HEK293 (cell line): ENCODE measurements around the gene ELAVL3.

Experiments used
- HOXA7 ChIP-seq: sonication (generic); formaldehyde crosslinking; IDR thresholded peaks from 2 replicates; pipeline ENCODE4 v1.8.1; 2022; ENCODE audit warnings: missing genetic modification reagents, borderline replicate concordance
- IKZF3 ChIP-seq: fragments of 450-650 bp; IDR thresholded peaks from 2 replicates; pipeline ENCODE4 v1.5.0; 2018; ENCODE audit warnings: missing biosample characterization, mild to moderate bottlenecking, missing genetic modification characterization, moderate library complexity
- KLF16 ChIP-seq: fragments of 450-650 bp; formaldehyde crosslinking; IDR thresholded peaks from 2 replicates; pipeline ENCODE4 v1.5.1; 2017; ENCODE audit warnings: missing biosample characterization, missing genetic modification characterization
- KLF17 ChIP-seq: fragments of 450-650 bp; formaldehyde crosslinking; IDR thresholded peaks from 2 replicates; pipeline ENCODE4 v1.5.1; 2016; ENCODE audit warnings: missing biosample characterization, missing genetic modification characterization
- KLF9 ChIP-seq: fragments of 450-650 bp; formaldehyde crosslinking; IDR thresholded peaks from 2 replicates; pipeline ENCODE4 v1.5.1; 2016; ENCODE audit warnings: missing biosample characterization, missing genetic modification characterization, low read depth
- MEIS1 ChIP-seq: sonication (generic); formaldehyde crosslinking; IDR thresholded peaks from 2 replicates; pipeline ENCODE4 v1.8.1; 2022; ENCODE audit warnings: missing genetic modification reagents, mild to moderate bottlenecking, borderline replicate concordance
- RBAK ChIP-seq: fragments of 450-650 bp; formaldehyde crosslinking; IDR thresholded peaks from 2 replicates; pipeline ENCODE4 v1.5.1; 2016; ENCODE audit warnings: missing biosample characterization, missing genetic modification characterization
- REPIN1 ChIP-seq: fragments of 450-650 bp; formaldehyde crosslinking; IDR thresholded peaks from 2 replicates; pipeline ENCODE4 v1.5.1; 2017; ENCODE audit warnings: missing biosample characterization, missing genetic modification characterization, low read depth
- REST ChIP-seq: fragments of 450-650 bp; formaldehyde crosslinking; IDR thresholded peaks from 2 replicates; pipeline ENCODE4 v1.5.1; 2016; ENCODE audit warnings: missing biosample characterization, missing genetic modification characterization
- SCRT2 ChIP-seq: fragments of 450-650 bp; formaldehyde crosslinking; IDR thresholded peaks from 2 replicates; pipeline ENCODE4 v1.5.1; 2016; ENCODE audit warnings: missing biosample characterization, missing genetic modification characterization
- YY2 ChIP-seq: fragments of 450-650 bp; formaldehyde crosslinking; IDR thresholded peaks from 2 replicates; pipeline ENCODE4 v1.5.1; 2016; ENCODE audit warnings: missing biosample characterization, missing genetic modification characterization
- ZBTB20 ChIP-seq: fragments of 450-650 bp; formaldehyde crosslinking; IDR thresholded peaks from 2 replicates; pipeline ENCODE4 v1.5.1; 2016; ENCODE audit warnings: missing biosample characterization, missing genetic modification characterization
- ZEB2 ChIP-seq: fragments of 450-650 bp; formaldehyde crosslinking; IDR thresholded peaks from 2 replicates; pipeline ENCODE4 v1.5.1; 2016; ENCODE audit warnings: missing biosample characterization, missing genetic modification characterization
- ZFP69B ChIP-seq: fragments of 450-650 bp; formaldehyde crosslinking; IDR thresholded peaks from 2 replicates; pipeline ENCODE4 v1.5.1; 2016; ENCODE audit warnings: missing biosample characterization, missing genetic modification characterization
- ZNF121 ChIP-seq: fragments of 450-650 bp; formaldehyde crosslinking; IDR thresholded peaks from 2 replicates; pipeline ENCODE4 v1.5.1; 2016; ENCODE audit warnings: missing biosample characterization, missing genetic modification characterization
- ZNF174 ChIP-seq: fragments of 450-650 bp; formaldehyde crosslinking; IDR thresholded peaks from 2 replicates; pipeline ENCODE4 v1.5.0; 2017; ENCODE audit warnings: missing biosample characterization, mild to moderate bottlenecking, missing genetic modification characterization
- ZNF19 ChIP-seq: fragments of 450-650 bp; formaldehyde crosslinking; IDR thresholded peaks from 2 replicates; pipeline ENCODE4; 2016; ENCODE audit warnings: missing biosample characterization, missing genetic modification characterization, low read depth
- ZNF311 ChIP-seq: fragments of 450-650 bp; formaldehyde crosslinking; IDR thresholded peaks from 2 replicates; pipeline ENCODE4 v1.5.1; 2017; ENCODE audit warnings: missing biosample characterization, missing genetic modification characterization, borderline replicate concordance
- ZNF324 ChIP-seq: fragments of 450-650 bp; formaldehyde crosslinking; IDR thresholded peaks from 2 replicates; pipeline ENCODE4 v1.5.1; 2016; ENCODE audit warnings: missing biosample characterization, missing genetic modification characterization
- ZNF341 ChIP-seq: fragments of 450-650 bp; formaldehyde crosslinking; IDR thresholded peaks from 2 replicates; pipeline ENCODE4; 2016; ENCODE audit warnings: low read depth, missing biosample characterization, missing genetic modification characterization
- ZNF37A ChIP-seq: fragments of 450-650 bp; IDR thresholded peaks from 2 replicates; pipeline ENCODE4 v1.5.1; 2018; ENCODE audit warnings: missing biosample characterization, missing genetic modification characterization
- ZNF394 ChIP-seq: fragments of 450-650 bp; formaldehyde crosslinking; IDR thresholded peaks from 2 replicates; pipeline ENCODE4 v1.5.1; 2016; ENCODE audit warnings: missing biosample characterization, missing genetic modification characterization, mild to moderate bottlenecking, moderate library complexity, borderline replicate concordance
- ZNF404 ChIP-seq: fragments of 450-650 bp; formaldehyde crosslinking; IDR thresholded peaks from 2 replicates; pipeline ENCODE4 v1.5.1; 2017; ENCODE audit warnings: missing biosample characterization, missing genetic modification characterization
- ZNF423 ChIP-seq: fragments of 450-650 bp; formaldehyde crosslinking; IDR thresholded peaks from 2 replicates; pipeline ENCODE4 v1.5.1; 2016; ENCODE audit warnings: missing biosample characterization, missing genetic modification characterization
- ZNF433 ChIP-seq: fragments of 450-650 bp; formaldehyde crosslinking; IDR thresholded peaks from 2 replicates; pipeline ENCODE4 v1.5.1; 2016; ENCODE audit warnings: missing biosample characterization, missing genetic modification characterization, low read depth
- ZNF473 ChIP-seq: fragments of 450-650 bp; formaldehyde crosslinking; IDR thresholded peaks from 2 replicates; pipeline ENCODE4 v1.5.1; 2017; ENCODE audit warnings: missing biosample characterization, missing genetic modification characterization
- ZNF544 ChIP-seq: fragments of 450-650 bp; formaldehyde crosslinking; IDR thresholded peaks from 2 replicates; pipeline ENCODE4 v1.5.0; 2017; ENCODE audit warnings: missing biosample characterization, missing genetic modification characterization
- ZNF548 ChIP-seq: fragments of 450-650 bp; formaldehyde crosslinking; IDR thresholded peaks from 2 replicates; pipeline ENCODE4 v1.5.1; 2016; ENCODE audit warnings: missing biosample characterization, missing genetic modification characterization
- ZNF555 ChIP-seq: fragments of 450-650 bp; formaldehyde crosslinking; conservative IDR thresholded peaks from 2 replicates; pipeline ENCODE4 v1.5.1; 2017; ENCODE audit warnings: missing biosample characterization, mild to moderate bottlenecking, missing genetic modification characterization, inconsistent platforms
- ZNF560 ChIP-seq: fragments of 450-650 bp; formaldehyde crosslinking; IDR thresholded peaks from 2 replicates; pipeline ENCODE4 v1.5.1; 2017; ENCODE audit warnings: missing biosample characterization, missing genetic modification characterization, borderline replicate concordance
- ZNF580 ChIP-seq: fragments of 450-650 bp; formaldehyde crosslinking; IDR thresholded peaks from 2 replicates; pipeline ENCODE4 v1.5.1; 2016; ENCODE audit warnings: missing biosample characterization, missing genetic modification characterization
- ZNF585B ChIP-seq: fragments of 450-650 bp; formaldehyde crosslinking; IDR thresholded peaks from 2 replicates; pipeline ENCODE4 v1.5.1; 2016; ENCODE audit warnings: missing biosample characterization, missing genetic modification characterization
- ZNF600 ChIP-seq: fragments of 450-650 bp; formaldehyde crosslinking; IDR thresholded peaks from 2 replicates; pipeline ENCODE4 v1.5.1; 2016; ENCODE audit warnings: missing biosample characterization, missing genetic modification characterization
- ZNF610 ChIP-seq: fragments of 450-650 bp; formaldehyde crosslinking; IDR thresholded peaks from 2 replicates; pipeline ENCODE4 v1.5.1; 2016; ENCODE audit warnings: missing biosample characterization, missing genetic modification characterization, borderline replicate concordance
- ZNF623 ChIP-seq: fragments of 450-650 bp; formaldehyde crosslinking; IDR thresholded peaks from 2 replicates; pipeline ENCODE4 v1.5.1; 2016; ENCODE audit warnings: missing biosample characterization, missing genetic modification characterization
- ZNF654 ChIP-seq: fragments of 450-650 bp; formaldehyde crosslinking; IDR thresholded peaks from 2 replicates; pipeline ENCODE4 v1.5.1; 2016; ENCODE audit warnings: low read depth, missing biosample characterization, missing genetic modification characterization
- ZNF658 ChIP-seq: fragments of 450-650 bp; formaldehyde crosslinking; IDR thresholded peaks from 2 replicates; pipeline ENCODE4; 2016; ENCODE audit warnings: missing biosample characterization, missing genetic modification characterization
- ZNF670 ChIP-seq: fragments of 450-650 bp; formaldehyde crosslinking; IDR thresholded peaks from 2 replicates; pipeline ENCODE4 v1.5.1; 2016; ENCODE audit warnings: missing biosample characterization, missing genetic modification characterization, low read depth
- ZNF777 ChIP-seq: fragments of 450-650 bp; formaldehyde crosslinking; IDR thresholded peaks from 2 replicates; pipeline ENCODE4 v1.5.1; 2017; ENCODE audit warnings: missing biosample characterization, missing genetic modification characterization, borderline replicate concordance

Gene ELAVL3

GRCh38 chr19:11528551-11529341 lies 47.9 kb upstream of the ELAVL3 start, which contains the start of gene ECSIT (continued):
- TF ChIP-seq ZBTB20 (tag by site-specific recombination) (peak; percentile 75; the same call in 1 of the 2 replicates), ZNF544 (no peak), REST (tag by site-specific recombination) (peak; percentile 99), ZNF423 (tag by site-specific recombination) (no peak), ZNF174 (tag by site-specific recombination) (no peak), MEIS1 (CRISPR knock-in tag) (no peak), SCRT2 (peak; percentile 43; the same call in 1 of the 2 replicates), ZNF585B (tag by site-specific recombination) (no peak), ZNF548 (tag by site-specific recombination) (no peak), ZEB2 (tag by site-specific recombination) (peak; percentile 78), ZNF121 (0 out of 2 replicates have a peak, but pooled peaks have one; percentile 3), ZNF658 (no peak), RBAK (tag by site-specific recombination) (no peak), ZNF404 (tag by site-specific recombination) (no peak), IKZF3 (peak; percentile 68), REPIN1 (no peak), ZNF600 (tag by site-specific recombination) (peak; percentile 62), ZNF560 (tag by site-specific recombination) (no peak), ZNF610 (tag by site-specific recombination) (peak; percentile 65; the same call in 1 of the 2 replicates), ZNF433 (no peak), ZNF311 (no peak), YY2 (peak; percentile 98), ZNF37A (no peak), ZNF19 (tag by site-specific recombination) (no peak), KLF9 (peak; percentile 95), ZFP69B (tag by site-specific recombination) (peak; percentile 34; the same call in 1 of the 2 replicates), ZNF341 (no peak), KLF17 (tag by site-specific recombination) (peak; percentile 79), KLF16 (peak; percentile 79), ZNF473 (tag by site-specific recombination) (no peak), ZNF555 (tag by site-specific recombination) (no peak), HOXA7 (CRISPR knock-in tag) (no peak), ZNF394 (tag by site-specific recombination) (peak; percentile 32; the same call in 1 of the 2 replicates), ZNF580 (tag by site-specific recombination) (no peak), ZNF623 (no peak), ZNF324 (tag by site-specific recombination) (peak; percentile 78; the same call in 1 of the 2 replicates), ZNF670 (tag by site-specific recombination) (no peak), ZNF777 (no peak), ZNF654 (tag by site-specific recombination) (no peak)
